ENCODE measurements around the gene LAMC1.

Gene LAMC1

DNA sequence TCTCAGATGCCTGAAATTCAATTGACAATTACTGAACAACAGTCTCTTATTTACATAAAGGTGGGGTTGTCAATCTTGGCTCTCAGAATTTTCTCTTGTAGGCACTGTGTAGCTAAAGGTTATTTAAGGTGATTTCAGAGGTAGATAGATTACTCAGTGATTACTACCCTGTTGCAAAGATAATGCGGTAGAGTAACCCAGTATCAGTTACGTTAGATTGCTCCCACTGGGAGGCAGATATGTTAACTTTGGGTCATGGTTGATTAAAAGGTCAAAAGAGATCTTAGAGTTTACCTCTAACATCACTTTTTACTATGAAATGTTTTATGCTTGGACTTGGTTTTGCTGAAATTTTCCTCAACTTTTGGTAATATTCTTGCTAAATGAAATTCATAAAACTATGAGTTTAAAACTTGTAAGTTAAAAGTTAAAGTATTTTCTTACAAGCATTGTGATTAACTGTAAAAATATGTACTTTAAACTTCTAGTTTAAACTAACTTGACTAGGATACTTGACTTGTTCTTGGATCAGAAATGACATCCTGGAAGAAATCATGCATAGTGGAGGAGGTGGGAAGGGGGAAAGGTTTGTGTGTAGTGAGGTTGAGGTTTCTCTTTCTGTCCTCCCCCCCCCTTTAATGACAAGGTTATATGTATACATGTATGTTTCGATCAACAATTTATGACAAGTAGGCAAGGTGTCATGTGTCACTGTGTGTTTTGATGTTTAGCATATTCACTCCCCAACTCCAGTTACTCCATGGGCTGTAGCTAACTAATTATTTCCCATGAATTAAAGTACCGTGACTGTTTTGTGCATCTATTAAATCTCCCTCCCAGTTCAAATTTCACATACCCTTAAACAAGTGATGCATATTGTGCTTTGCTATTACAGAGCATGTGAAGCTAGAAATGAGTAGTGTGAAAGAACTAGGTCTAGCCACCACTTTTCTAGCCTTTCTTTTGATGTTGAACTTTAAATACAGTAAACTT lies 2.9 kb downstream of the LAMC1 start (continued):
- TF ChIP-seq, protein P1, sequence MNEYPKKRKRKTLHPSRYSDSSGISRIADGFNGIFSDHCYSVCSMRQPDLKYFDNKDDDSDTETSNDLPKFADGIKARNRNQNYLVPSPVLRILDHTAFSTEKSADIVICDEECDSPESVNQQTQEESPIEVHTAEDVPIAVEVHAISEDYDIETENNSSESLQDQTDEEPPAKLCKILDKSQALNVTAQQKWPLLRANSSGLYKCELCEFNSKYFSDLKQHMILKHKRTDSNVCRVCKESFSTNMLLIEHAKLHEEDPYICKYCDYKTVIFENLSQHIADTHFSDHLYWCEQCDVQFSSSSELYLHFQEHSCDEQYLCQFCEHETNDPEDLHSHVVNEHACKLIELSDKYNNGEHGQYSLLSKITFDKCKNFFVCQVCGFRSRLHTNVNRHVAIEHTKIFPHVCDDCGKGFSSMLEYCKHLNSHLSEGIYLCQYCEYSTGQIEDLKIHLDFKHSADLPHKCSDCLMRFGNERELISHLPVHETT (tag by site-specific recombination; IDR thresholded peaks at IDR 0.05): peak; percentile 62
- TF ChIP-seq ZNF354C (tag by site-specific recombination; IDR thresholded peaks at IDR 0.05; ENCODE audit: borderline replicate concordance, low read depth): no peak
- TF ChIP-seq ZNF530 (tag by site-specific recombination; IDR thresholded peaks at IDR 0.05; ENCODE audit: low read depth): no peak
- TF ChIP-seq BCL6B (tag by site-specific recombination; IDR thresholded peaks at IDR 0.05): no peak
- no peak for TF ChIP-seq REST (tag by site-specific recombination; IDR thresholded peaks at IDR 0.05)
- TF ChIP-seq GFI1B (tag by site-specific recombination; IDR thresholded peaks at IDR 0.05): peak; percentile 86
- TF ChIP-seq ZNF707 (tag by site-specific recombination; IDR thresholded peaks at IDR 0.05): no peak
- no peak for TF ChIP-seq ZNF19 (tag by site-specific recombination; IDR thresholded peaks at IDR 0.05; ENCODE audit: low read depth)
- TF ChIP-seq GLI2 (tag by site-specific recombination; IDR thresholded peaks at IDR 0.05; ENCODE audit: borderline replicate concordance, low read depth): peak; percentile 63
- TF ChIP-seq IKZF3 (tag by site-specific recombination; IDR thresholded peaks at IDR 0.05): peak; percentile 98
- TF ChIP-seq ZFP69B (tag by site-specific recombination; IDR thresholded peaks at IDR 0.05): peak; percentile 88
- peak; percentile 48 for TF ChIP-seq ZNF2 (tag by site-specific recombination; IDR thresholded peaks at IDR 0.05)
- peak; percentile 99 for TF ChIP-seq SP7 (tag by site-specific recombination; IDR thresholded peaks at IDR 0.05)
- no peak for TF ChIP-seq ZNF132 (tag by site-specific recombination; IDR thresholded peaks at IDR 0.05; ENCODE audit: borderline replicate concordance)
- TF ChIP-seq ZNF214 (tag by site-specific recombination; IDR thresholded peaks at IDR 0.05; ENCODE audit: borderline replicate concordance): no peak
- no peak for TF ChIP-seq ZNF350 (tag by site-specific recombination; IDR thresholded peaks at IDR 0.05)
- TF ChIP-seq ZNF24 (tag by site-specific recombination; IDR thresholded peaks at IDR 0.05): peak; percentile 95
- no peak for TF ChIP-seq ZBTB20 (tag by site-specific recombination; IDR thresholded peaks at IDR 0.05)
- peak; percentile 51; the same call in 1 of the 2 replicates for TF ChIP-seq ZNF10 (tag by site-specific recombination; IDR thresholded peaks at IDR 0.05)
- TF ChIP-seq ZNF664 (tag by site-specific recombination; IDR thresholded peaks at IDR 0.05): peak; percentile 70; the same call in 1 of the 2 replicates
- TF ChIP-seq HIC1 (tag by site-specific recombination; IDR thresholded peaks at IDR 0.05): peak; percentile 94
- TF ChIP-seq, protein P2, sequence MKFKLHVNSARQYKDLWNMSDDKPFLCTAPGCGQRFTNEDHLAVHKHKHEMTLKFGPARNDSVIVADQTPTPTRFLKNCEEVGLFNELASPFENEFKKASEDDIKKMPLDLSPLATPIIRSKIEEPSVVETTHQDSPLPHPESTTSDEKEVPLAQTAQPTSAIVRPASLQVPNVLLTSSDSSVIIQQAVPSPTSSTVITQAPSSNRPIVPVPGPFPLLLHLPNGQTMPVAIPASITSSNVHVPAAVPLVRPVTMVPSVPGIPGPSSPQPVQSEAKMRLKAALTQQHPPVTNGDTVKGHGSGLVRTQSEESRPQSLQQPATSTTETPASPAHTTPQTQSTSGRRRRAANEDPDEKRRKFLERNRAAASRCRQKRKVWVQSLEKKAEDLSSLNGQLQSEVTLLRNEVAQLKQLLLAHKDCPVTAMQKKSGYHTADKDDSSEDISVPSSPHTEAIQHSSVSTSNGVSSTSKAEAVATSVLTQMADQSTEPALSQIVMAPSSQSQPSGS (tag by site-specific recombination; IDR thresholded peaks at IDR 0.05; ENCODE audit: low read depth): peak; percentile 50; the same call in 1 of the 2 replicates
- TF ChIP-seq ZNF792 (tag by site-specific recombination; IDR thresholded peaks at IDR 0.05): peak; percentile 38
- peak; percentile 61 for TF ChIP-seq ZEB2 (tag by site-specific recombination; IDR thresholded peaks at IDR 0.05)
- TF ChIP-seq ZNF785 (tag by site-specific recombination; IDR thresholded peaks at IDR 0.05): no peak
- peak; percentile 73 for TF ChIP-seq KLF10 (tag by site-specific recombination; IDR thresholded peaks at IDR 0.05)
- no peak for TF ChIP-seq ZNF292 (tag by site-specific recombination; IDR thresholded peaks at IDR 0.05; ENCODE audit: borderline replicate concordance, low read depth)
- TF ChIP-seq PRDM1 (tag by site-specific recombination; IDR thresholded peaks at IDR 0.05): peak; percentile 74; the same call in 1 of the 2 replicates
- peak; percentile 26; the same call in 1 of the 2 replicates for TF ChIP-seq ZBTB7A (tag by site-specific recombination; IDR thresholded peaks at IDR 0.05; ENCODE audit: low read depth)
- no peak for TF ChIP-seq ZSCAN16 (tag by site-specific recombination; IDR thresholded peaks at IDR 0.05)

Data from HEK293 (cell line).